ENCODE measurements around the gene CARD11. TPM values are rescaled to one million over a fixed set of nuclear protein-coding genes. Genes with fewer than 3 reads are reported as not detected.

CARD11 gene
- polyA plus RNA-seq, 2 donors = 0.66 to 1.3 TPM

GRCh38 chr7:2945171-2945570 lies 98.5 kb downstream of the CARD11 start:
- 91 to 94% methylated on average over 4 of the region's 4 CpGs for WGBS, 2 donors
- no peaks in the 10 kb centered on the region for H3K27me3 ChIP-seq (ENCODE audit: control insufficient read depth in 1 of 2, insufficient read depth in 2 of 2, low read length in 2 of 2)

DNA sequence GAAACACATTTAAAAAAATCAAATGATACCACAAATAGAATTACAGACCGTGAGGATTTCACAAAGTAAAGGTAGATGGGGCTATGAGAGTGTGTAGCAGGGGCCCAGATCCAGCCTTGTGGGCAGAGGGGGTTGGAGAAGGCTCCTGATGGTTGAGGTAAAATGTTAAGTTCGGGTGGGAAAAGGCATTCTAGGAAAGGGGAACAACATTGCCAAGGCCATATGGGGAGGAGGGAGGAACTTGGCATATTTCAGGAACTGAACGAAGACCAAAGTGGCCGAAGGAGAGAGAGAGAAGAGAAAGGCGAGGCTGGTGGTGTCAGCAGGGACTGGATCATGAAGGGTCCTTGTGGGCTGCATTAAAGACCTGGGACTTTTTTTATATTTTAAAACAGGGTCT lies 98.9 kb downstream of the CARD11 start:
- no peaks in the 10 kb centered on the region for H3K36me3 ChIP-seq (ENCODE audit: control insufficient read depth in 2 of 2, insufficient read depth in 2 of 2, low read length in 1 of 2)
- no peaks in the 10 kb centered on the region for H3K9me3 ChIP-seq (ENCODE audit: control insufficient read depth in 2 of 2, insufficient read depth in 1 of 2, low read depth in 1 of 2, low read length in 1 of 2)
- H3K27me3 ChIP-seq (ENCODE audit: control insufficient read depth in 1 of 2, insufficient read depth in 2 of 2, low read length in 2 of 2) = peaks cover 0 to 1% of the 10 kb centered on the region in 2 donors
- WGBS, 2 donors = 85 to 88% methylated on average over 5 of the region's 5 CpGs
- no peak overlapping the region for H3K27ac ChIP-seq (ENCODE audit: low read depth in 2 of 2, low read length in 1 of 2)
- no peak overlapping the region for H3K4me3 ChIP-seq (ENCODE audit: low read depth in 1 of 2, low read length in 2 of 2)
- no peaks in the 10 kb centered on the region for H3K4me1 ChIP-seq (ENCODE audit: control insufficient read depth in 2 of 2, insufficient read depth in 2 of 2, low read length in 1 of 2)

More at GRCh38 chr7:2945171-2945570, 98.5 kb downstream of the CARD11 start:
- Histone ChIP-seq H3K4me1 (ENCODE audit: control insufficient read depth in 2 of 2, insufficient read depth in 2 of 2, low read length in 1 of 2) (no peaks in the 10 kb centered on the region), H3K4me3 (ENCODE audit: low read depth in 1 of 2, low read length in 2 of 2) (no peak overlapping the region), H3K36me3 (ENCODE audit: control insufficient read depth in 2 of 2, insufficient read depth in 2 of 2, low read length in 1 of 2) (no peaks in the 10 kb centered on the region), H3K9me3 (ENCODE audit: control insufficient read depth in 2 of 2, insufficient read depth in 1 of 2, low read depth in 1 of 2, low read length in 1 of 2) (no peaks in the 10 kb centered on the region), H3K27ac (ENCODE audit: low read depth in 2 of 2, low read length in 1 of 2) (no peak overlapping the region)

GRCh38 chr7:2943851-2944601 lies 99.6 kb downstream of the CARD11 start:
- 93 to 94% methylated on average over 35 of the region's 35 CpGs for WGBS, 2 donors

DNA sequence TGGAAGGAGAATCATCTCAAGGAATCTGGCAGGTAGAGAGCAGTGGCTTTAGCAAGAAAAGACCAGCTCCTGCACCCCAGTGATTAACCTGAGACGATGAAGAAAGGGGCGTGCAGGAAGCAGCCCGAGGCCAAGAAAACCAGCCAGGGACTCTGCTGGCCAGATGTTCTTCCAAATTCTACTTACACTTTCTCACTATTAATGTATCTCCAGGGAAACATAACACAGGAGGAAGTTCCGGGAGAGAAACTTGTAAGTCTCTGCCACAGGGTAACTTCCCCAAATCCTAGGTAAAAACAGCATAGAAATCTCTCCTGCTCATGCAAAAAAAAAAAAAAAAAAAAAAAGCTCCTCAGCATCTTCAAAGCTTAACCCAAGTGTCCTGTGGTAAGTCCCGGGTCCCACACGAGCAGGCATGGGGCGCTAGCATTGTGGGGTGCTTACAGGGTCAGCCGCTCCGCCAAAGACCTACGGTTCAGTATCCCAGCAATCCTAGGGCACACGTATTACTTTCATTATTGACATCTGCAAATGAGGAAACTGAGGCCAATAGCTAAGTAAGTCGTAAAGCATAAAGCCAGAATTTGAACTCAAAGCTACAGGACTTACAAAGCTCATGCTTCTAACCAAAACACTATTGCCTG lies 102.3 kb downstream of the CARD11 start:
- no peaks in the 10 kb centered on the region for H3K9me3 ChIP-seq (ENCODE audit: control insufficient read depth in 2 of 2, insufficient read depth in 1 of 2, low read depth in 1 of 2, low read length in 1 of 2)
- WGBS, 2 donors = 62 to 72% methylated on average over 12 of the region's 12 CpGs
- H3K36me3 ChIP-seq (ENCODE audit: control insufficient read depth in 2 of 2, insufficient read depth in 2 of 2, low read length in 1 of 2) = no peaks in the 10 kb centered on the region
- no peak overlapping the region for H3K4me3 ChIP-seq (ENCODE audit: low read depth in 1 of 2, low read length in 2 of 2)
- peaks cover 0 to 2% of the 10 kb centered on the region in 2 donors for H3K27me3 ChIP-seq (ENCODE audit: control insufficient read depth in 1 of 2, insufficient read depth in 2 of 2, low read length in 2 of 2)
- H3K4me1 ChIP-seq (ENCODE audit: control insufficient read depth in 2 of 2, insufficient read depth in 2 of 2, low read length in 1 of 2) = no peaks in the 10 kb centered on the region
- no peak overlapping the region for H3K27ac ChIP-seq (ENCODE audit: low read depth in 2 of 2, low read length in 1 of 2)

More at GRCh38 chr7:2943851-2944601, 99.6 kb downstream of the CARD11 start:
- Histone ChIP-seq H3K27ac (ENCODE audit: low read depth in 2 of 2, low read length in 1 of 2) (no peak overlapping the region), H3K36me3 (ENCODE audit: control insufficient read depth in 2 of 2, insufficient read depth in 2 of 2, low read length in 1 of 2) (no peaks in the 10 kb centered on the region), H3K9me3 (ENCODE audit: control insufficient read depth in 2 of 2, insufficient read depth in 1 of 2, low read depth in 1 of 2, low read length in 1 of 2) (no peaks in the 10 kb centered on the region), H3K4me3 (ENCODE audit: low read depth in 1 of 2, low read length in 2 of 2) (no peak overlapping the region), H3K27me3 (ENCODE audit: control insufficient read depth in 1 of 2, insufficient read depth in 2 of 2, low read length in 2 of 2) (peaks cover 0 to 2% of the 10 kb centered on the region in 2 donors), H3K4me1 (ENCODE audit: control insufficient read depth in 2 of 2, insufficient read depth in 2 of 2, low read length in 1 of 2) (no peaks in the 10 kb centered on the region)

- Histone ChIP-seq H3K27ac (ENCODE audit: low read depth in 2 of 2, low read length in 1 of 2) (no peak overlapping the region), H3K9me3 (ENCODE audit: control insufficient read depth in 2 of 2, insufficient read depth in 1 of 2, low read depth in 1 of 2, low read length in 1 of 2) (no peaks in the 10 kb centered on the region), H3K36me3 (ENCODE audit: control insufficient read depth in 2 of 2, insufficient read depth in 2 of 2, low read length in 1 of 2) (peaks cover 0 to under 1% of the 10 kb centered on the region in 2 donors), H3K27me3 (ENCODE audit: control insufficient read depth in 1 of 2, insufficient read depth in 2 of 2, low read length in 2 of 2) (peaks cover 0 to 2% of the 10 kb centered on the region in 2 donors), H3K4me1 (ENCODE audit: control insufficient read depth in 2 of 2, insufficient read depth in 2 of 2, low read length in 1 of 2) (no peaks in the 10 kb centered on the region), H3K4me3 (ENCODE audit: low read depth in 1 of 2, low read length in 2 of 2) (no peak overlapping the region)
Observed at GRCh38 chr7:2940466-2940865, 103.2 kb downstream of the CARD11 start.

- no peak overlapping the region for H3K4me3 ChIP-seq (ENCODE audit: low read depth in 1 of 2, low read length in 2 of 2)
- no peaks in the 10 kb centered on the region for H3K9me3 ChIP-seq (ENCODE audit: control insufficient read depth in 2 of 2, insufficient read depth in 1 of 2, low read depth in 1 of 2, low read length in 1 of 2)
- peaks cover 0 to 2% of the 10 kb centered on the region in 2 donors for H3K27me3 ChIP-seq (ENCODE audit: control insufficient read depth in 1 of 2, insufficient read depth in 2 of 2, low read length in 2 of 2)
- H3K27ac ChIP-seq (ENCODE audit: low read depth in 2 of 2, low read length in 1 of 2) = no peak overlapping the region
- H3K36me3 ChIP-seq (ENCODE audit: control insufficient read depth in 2 of 2, insufficient read depth in 2 of 2, low read length in 1 of 2) = peaks cover 0 to 2% of the 10 kb centered on the region in 2 donors
- WGBS, 2 donors = 81 to 83% methylated on average over 13 of the region's 13 CpGs
- H3K4me1 ChIP-seq (ENCODE audit: control insufficient read depth in 2 of 2, insufficient read depth in 2 of 2, low read length in 1 of 2) = no peaks in the 10 kb centered on the region
Observed at GRCh38 chr7:2939193-2939885, 104.3 kb downstream of the CARD11 start.

DNA sequence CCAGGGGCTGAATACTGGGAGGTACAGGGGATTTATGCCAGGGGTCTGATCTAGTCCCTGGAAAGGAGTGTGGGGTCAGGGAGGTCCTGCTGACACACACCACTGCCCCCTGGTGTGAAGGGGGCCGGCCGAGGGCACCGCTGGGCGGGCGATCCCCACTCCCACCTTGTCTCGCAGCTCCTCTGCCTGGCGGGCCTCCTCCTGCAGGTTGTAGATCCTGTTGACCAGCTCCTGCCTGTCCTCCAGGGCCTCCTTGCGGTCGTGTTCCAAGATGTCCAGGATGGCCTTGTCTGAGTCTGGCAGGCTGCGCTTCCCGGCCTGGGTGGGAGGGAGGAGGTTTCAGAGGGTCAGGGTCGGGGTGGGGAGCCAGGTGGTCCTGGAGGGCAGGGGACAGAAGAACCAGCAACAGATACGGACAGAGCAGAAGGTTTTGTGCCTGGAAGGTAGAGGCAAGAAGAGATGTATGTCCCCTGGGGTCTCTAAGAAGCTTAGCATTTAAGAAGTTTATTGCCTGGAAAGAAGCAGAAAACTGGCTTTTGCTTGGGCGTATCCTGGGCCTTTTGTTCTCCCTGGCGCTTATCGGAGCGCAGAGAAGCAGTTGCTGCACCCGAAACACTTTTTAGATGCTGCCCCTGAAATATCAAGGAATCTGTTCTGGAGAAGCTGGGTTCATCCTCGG lies 105.0 kb downstream of the CARD11 start:
- no peaks in the 10 kb centered on the region for H3K9me3 ChIP-seq (ENCODE audit: control insufficient read depth in 2 of 2, insufficient read depth in 1 of 2, low read depth in 1 of 2, low read length in 1 of 2)
- H3K4me3 ChIP-seq (ENCODE audit: low read depth in 1 of 2, low read length in 2 of 2) = no peak overlapping the region
- H3K27ac ChIP-seq (ENCODE audit: low read depth in 2 of 2, low read length in 1 of 2) = no peak overlapping the region
- 88 to 89% methylated on average over 19 of the region's 19 CpGs for WGBS, 2 donors
- H3K4me1 ChIP-seq (ENCODE audit: control insufficient read depth in 2 of 2, insufficient read depth in 2 of 2, low read length in 1 of 2) = no peaks in the 10 kb centered on the region
- peaks cover 0 to 2% of the 10 kb centered on the region in 2 donors for H3K36me3 ChIP-seq (ENCODE audit: control insufficient read depth in 2 of 2, insufficient read depth in 2 of 2, low read length in 1 of 2)
- H3K27me3 ChIP-seq (ENCODE audit: control insufficient read depth in 1 of 2, insufficient read depth in 2 of 2, low read length in 2 of 2) = peaks cover 0 to 2% of the 10 kb centered on the region in 2 donors

- 82 to 93% methylated on average over 19 of the region's 19 CpGs for WGBS, 2 donors
- Histone ChIP-seq H3K4me1 (ENCODE audit: control insufficient read depth in 2 of 2, insufficient read depth in 2 of 2, low read length in 1 of 2) (no peaks in the 10 kb centered on the region), H3K4me3 (ENCODE audit: low read depth in 1 of 2, low read length in 2 of 2) (no peak overlapping the region), H3K36me3 (ENCODE audit: control insufficient read depth in 2 of 2, insufficient read depth in 2 of 2, low read length in 1 of 2) (peaks cover 0 to 2% of the 10 kb centered on the region in 2 donors), H3K9me3 (ENCODE audit: control insufficient read depth in 2 of 2, insufficient read depth in 1 of 2, low read depth in 1 of 2, low read length in 1 of 2) (no peaks in the 10 kb centered on the region), H3K27me3 (ENCODE audit: control insufficient read depth in 1 of 2, insufficient read depth in 2 of 2, low read length in 2 of 2) (peaks cover 0 to 2% of the 10 kb centered on the region in 2 donors), H3K27ac (ENCODE audit: low read depth in 2 of 2, low read length in 1 of 2) (no peak overlapping the region)
Observed at GRCh38 chr7:2937701-2938513, 105.8 kb downstream of the CARD11 start.
